Measurements from ENCODE around the gene PACSIN1.

- TF ChIP-seq, protein P1, sequence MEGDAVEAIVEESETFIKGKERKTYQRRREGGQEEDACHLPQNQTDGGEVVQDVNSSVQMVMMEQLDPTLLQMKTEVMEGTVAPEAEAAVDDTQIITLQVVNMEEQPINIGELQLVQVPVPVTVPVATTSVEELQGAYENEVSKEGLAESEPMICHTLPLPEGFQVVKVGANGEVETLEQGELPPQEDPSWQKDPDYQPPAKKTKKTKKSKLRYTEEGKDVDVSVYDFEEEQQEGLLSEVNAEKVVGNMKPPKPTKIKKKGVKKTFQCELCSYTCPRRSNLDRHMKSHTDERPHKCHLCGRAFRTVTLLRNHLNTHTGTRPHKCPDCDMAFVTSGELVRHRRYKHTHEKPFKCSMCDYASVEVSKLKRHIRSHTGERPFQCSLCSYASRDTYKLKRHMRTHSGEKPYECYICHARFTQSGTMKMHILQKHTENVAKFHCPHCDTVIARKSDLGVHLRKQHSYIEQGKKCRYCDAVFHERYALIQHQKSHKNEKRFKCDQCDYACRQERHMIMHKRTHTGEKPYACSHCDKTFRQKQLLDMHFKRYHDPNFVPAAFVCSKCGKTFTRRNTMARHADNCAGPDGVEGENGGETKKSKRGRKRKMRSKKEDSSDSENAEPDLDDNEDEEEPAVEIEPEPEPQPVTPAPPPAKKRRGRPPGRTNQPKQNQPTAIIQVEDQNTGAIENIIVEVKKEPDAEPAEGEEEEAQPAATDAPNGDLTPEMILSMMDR (IDR thresholded peaks at IDR 0.05; ENCODE audit: poor library complexity) = no peak
- no peak for TF ChIP-seq EZH2 (IDR thresholded peaks at IDR 0.05; ENCODE audit: borderline replicate concordance)
- no peak for TF ChIP-seq EZH2phosphoT487 (IDR thresholded peaks at IDR 0.05; ENCODE audit: low read depth, severe bottlenecking, unreplicated experiment)
Measured at GRCh38 chr6:34516391-34517324, 50.8 kb downstream of the PACSIN1 start.

All from hepatocyte (in vitro differentiated cells).